Measurements from ENCODE around the gene UBR1.

- TF ChIP-seq POLR2A (IDR thresholded peaks at IDR 0.05) (no peak), CTCF (IDR thresholded peaks at IDR 0.05) (no peak), POLR2AphosphoS5 (IDR thresholded peaks at IDR 0.05) (no peak)
Measured at GRCh38 chr15:42973114-42973513, 132.7 kb downstream of the UBR1 start.
